GM19099 (cell line): ENCODE data around the gene CCNY.

Source experiments
- POLR2A ChIP-seq: IDR thresholded peaks from 3 replicates; pipeline ENCODE4 v1.6.1; 2011; ENCODE audit warnings: low read depth; ENCODE audit not compliant: insufficient read length; ENCODE audit errors: extremely low read depth

The CCNY gene

DNA sequence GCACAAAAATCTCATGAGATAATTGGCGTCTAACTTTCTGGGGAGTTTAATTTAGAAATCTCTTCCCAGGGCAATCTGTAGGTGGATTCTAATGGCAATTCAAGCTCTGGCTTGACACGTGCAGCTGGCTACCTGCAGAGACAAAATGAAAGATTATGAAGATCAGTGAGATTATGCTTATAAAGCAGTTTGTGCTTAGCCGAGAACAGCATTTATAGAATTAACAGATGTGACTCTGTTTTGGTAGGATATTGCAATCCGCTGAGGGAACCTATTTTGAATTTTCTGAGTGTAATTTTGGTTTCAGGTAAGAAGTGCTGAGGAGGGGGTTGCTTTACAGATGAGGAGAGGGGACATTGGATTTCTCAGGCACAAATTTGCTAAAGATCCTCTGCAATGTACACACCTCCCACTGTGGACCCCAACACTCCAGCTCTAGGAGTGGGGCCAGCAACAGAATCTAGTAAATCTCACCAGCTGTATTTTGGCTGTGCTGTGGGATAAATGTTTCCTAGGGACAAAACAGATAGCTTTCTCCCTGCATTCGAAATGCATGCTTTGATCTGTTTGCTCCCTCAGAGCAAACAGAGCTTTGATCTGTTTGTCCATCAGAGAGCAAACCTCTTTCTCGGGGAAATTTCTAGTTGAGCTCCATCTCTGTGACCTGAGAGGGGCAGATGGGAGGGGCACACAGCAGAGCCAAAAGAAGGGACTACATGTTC, 276.2 kb downstream of the CCNY start:
- no peak for TF ChIP-seq POLR2A

DNA sequence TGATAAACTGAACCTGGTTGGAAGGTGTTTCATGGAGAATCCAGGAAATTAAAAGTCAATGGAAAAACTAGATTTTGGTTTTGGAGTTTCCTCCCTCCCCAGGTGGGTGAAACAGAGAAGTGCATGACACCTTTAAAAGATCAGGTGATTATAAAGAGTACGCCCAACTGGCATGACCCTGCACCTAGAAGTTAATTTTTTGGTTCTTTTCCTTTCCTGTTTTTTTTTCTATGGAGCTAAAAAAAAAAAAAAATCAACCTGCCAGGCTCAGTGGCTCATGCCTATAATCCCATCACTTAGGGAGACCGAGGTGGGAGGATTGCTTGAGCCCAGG, 276.8 kb downstream of the CCNY start:
- TF ChIP-seq POLR2A, result no peak

DNA sequence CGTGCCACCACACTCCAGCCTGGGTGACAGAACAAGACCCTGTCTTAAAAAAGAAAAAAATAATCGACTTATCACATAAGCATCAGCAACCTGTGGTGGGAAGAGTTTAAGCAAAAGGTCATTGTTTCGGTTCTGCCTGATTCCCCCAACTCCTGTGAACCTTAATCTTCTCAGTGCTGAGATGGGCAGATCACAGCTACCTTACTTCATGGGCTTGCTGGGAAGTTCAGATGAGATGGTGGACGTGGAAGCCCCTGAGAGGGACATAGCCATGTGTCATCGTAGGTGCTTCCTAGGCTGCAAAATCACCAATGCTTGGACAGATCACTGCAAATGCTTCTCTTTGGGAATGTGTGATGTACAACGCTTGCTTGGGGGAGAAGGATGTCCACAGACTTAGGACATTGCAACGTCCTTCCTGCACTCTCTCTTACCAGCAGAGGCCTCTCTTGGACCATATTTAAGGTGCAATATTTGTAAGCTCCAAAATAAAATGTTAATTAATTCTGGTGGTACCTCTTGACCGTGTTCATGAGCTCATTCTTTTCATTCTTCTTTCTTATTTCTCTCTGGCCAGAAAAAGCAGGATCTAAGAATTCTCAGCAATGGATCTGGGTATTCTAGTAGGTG, 277.4 kb downstream of the CCNY start:
- no peak for TF ChIP-seq POLR2A

DNA sequence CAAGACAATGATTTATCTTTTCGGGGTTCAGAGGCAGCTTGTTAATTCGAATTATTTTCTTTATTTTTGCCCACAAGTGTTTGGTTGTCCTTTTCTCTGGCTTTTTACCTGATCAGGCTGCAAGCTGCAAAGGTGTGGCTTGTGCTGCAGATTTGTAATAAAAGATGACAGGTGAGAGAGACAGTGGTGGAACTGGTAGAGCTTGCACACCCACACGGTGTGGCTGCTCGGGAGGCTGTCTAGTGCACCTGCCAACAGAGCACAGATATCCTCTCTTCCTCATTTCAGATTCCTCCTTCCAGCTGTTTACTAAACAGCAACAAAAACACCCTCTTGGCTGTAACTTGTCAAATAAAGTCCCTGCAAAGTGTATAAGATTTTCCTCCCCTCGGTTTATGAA, 278.0 kb downstream of the CCNY start:
- no peak for TF ChIP-seq POLR2A
